ENCODE measurements around the gene KCND3.

GRCh38 chr1:111861523-111861922 is 127.9 kb downstream of the KCND3 start:
- TF ChIP-seq, protein P1, sequence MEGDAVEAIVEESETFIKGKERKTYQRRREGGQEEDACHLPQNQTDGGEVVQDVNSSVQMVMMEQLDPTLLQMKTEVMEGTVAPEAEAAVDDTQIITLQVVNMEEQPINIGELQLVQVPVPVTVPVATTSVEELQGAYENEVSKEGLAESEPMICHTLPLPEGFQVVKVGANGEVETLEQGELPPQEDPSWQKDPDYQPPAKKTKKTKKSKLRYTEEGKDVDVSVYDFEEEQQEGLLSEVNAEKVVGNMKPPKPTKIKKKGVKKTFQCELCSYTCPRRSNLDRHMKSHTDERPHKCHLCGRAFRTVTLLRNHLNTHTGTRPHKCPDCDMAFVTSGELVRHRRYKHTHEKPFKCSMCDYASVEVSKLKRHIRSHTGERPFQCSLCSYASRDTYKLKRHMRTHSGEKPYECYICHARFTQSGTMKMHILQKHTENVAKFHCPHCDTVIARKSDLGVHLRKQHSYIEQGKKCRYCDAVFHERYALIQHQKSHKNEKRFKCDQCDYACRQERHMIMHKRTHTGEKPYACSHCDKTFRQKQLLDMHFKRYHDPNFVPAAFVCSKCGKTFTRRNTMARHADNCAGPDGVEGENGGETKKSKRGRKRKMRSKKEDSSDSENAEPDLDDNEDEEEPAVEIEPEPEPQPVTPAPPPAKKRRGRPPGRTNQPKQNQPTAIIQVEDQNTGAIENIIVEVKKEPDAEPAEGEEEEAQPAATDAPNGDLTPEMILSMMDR (IDR thresholded peaks at IDR 0.05) = no peak
- TF ChIP-seq POLR2A (IDR thresholded peaks at IDR 0.05) = no peak
